CD4-positive, alpha-beta T cell (primary cell): ENCODE data around the gene PXDN. TPM values are rescaled to one million over a fixed set of nuclear protein-coding genes. Genes with fewer than 3 reads are reported as not detected.

Source experiments
- ATAC-seq: fragments of 200-7000 bp; cut with Tn5 transposase; one replicate; pipeline ENCODE4 v1.10.0; 2022; ENCODE audit warnings: mild to moderate bottlenecking; ENCODE audit not compliant: poor library complexity
- CTCF ChIA-PET: fragments of 350-600 bp; sonication (Branson Sonifier 250); formaldehyde crosslinking; loops from one replicate; lab custom pipeline; 2021; ENCODE audit warnings: antibody characterized with exemption, inconsistent platforms; lab: Charles Lee
- POLR2A ChIA-PET: fragments of 350-600 bp; sonication (Branson Sonifier 250); formaldehyde crosslinking; loops from one replicate; lab custom pipeline; 2021; ENCODE audit warnings: antibody characterized with exemption, inconsistent platforms; lab: Charles Lee
- DNase-seq, 14 experiments: peaks; one replicate each; pipeline ENCODE4 v3.0.0-alpha.2; 2013 to 2020; ENCODE audit warnings: mixed read lengths in 2 of 14
- H3K27ac ChIP-seq, 2 donors: one replicate each; pipeline versions ENCODE4 v1.5.1 to v1.7.0; 2013; ENCODE audit warnings: low read length in 2 of 2, low read depth in 1 of 2, mild to moderate bottlenecking in 1 of 2
- H3K27me3 ChIP-seq, 2 experiments: 1 replicate in 1 of 2; 2 replicates in 1 of 2; pipeline versions ENCODE4 v1.6.1 to v1.7.0; 2013; ENCODE audit warnings: low read length in 2 of 2, control low read depth in 1 of 2, mild to moderate bottlenecking in 1 of 2, moderate library complexity in 1 of 2; ENCODE audit not compliant: insufficient read depth in 2 of 2, control insufficient read depth in 1 of 2
- H3K36me3 ChIP-seq: one replicate; pipeline ENCODE4 v1.6.1; 2013; ENCODE audit warnings: low read length, control low read depth; ENCODE audit not compliant: insufficient read depth
- H3K4me1 ChIP-seq: one replicate; pipeline ENCODE4 v1.6.1; 2013; ENCODE audit warnings: low read length, control low read depth; ENCODE audit not compliant: insufficient read depth
- H3K4me3 ChIP-seq: one replicate; pipeline ENCODE4 v1.5.1; 2013; ENCODE audit warnings: mild to moderate bottlenecking, low read length, moderate library complexity
- H3K9me3 ChIP-seq, 2 experiments: 1 replicate in 1 of 2; 2 replicates in 1 of 2; pipeline versions ENCODE4 v1.6.1 to v1.7.0; 2013; ENCODE audit warnings: low read length in 2 of 2, mild to moderate bottlenecking in 2 of 2, control low read depth in 1 of 2, moderate library complexity in 1 of 2; ENCODE audit not compliant: control insufficient read depth in 1 of 2, insufficient read depth in 1 of 2
- H3K27ac Mint-ChIP-seq: one replicate; pipeline ENCODE4 v1.8.0; 2020; ENCODE audit warnings: mixed read lengths
- H3K27me3 Mint-ChIP-seq: one replicate; pipeline ENCODE4 v1.8.0; 2021; ENCODE audit warnings: mixed read lengths
- H3K36me3 Mint-ChIP-seq: one replicate; pipeline ENCODE4 v1.8.0; 2021; ENCODE audit warnings: low read depth, mixed read lengths
- H3K4me1 Mint-ChIP-seq: one replicate; pipeline ENCODE4 v1.8.0; 2021; ENCODE audit warnings: low read depth, mixed read lengths
- H3K4me3 Mint-ChIP-seq: one replicate; pipeline ENCODE4 v1.8.0; 2020; ENCODE audit warnings: mild to moderate bottlenecking, mixed read lengths
- H3K9me3 Mint-ChIP-seq: one replicate; pipeline ENCODE4 v1.8.0; 2020; ENCODE audit warnings: mixed read lengths
- intact Hi-C, 2 experiments: fragments of 100-400 bp; cut with DNase I in 1 of 2; cut with micrococcal nuclease in 1 of 2; formaldehyde crosslinking; loops; one replicate each; pipeline versions ENCODE4 v1.15.1 to v1.9.0; 2023 to 2025; cut with DNase I, micrococcal nuclease
- total RNA-seq, 174 experiments: library from RNA in 2 of 174; stranded (reverse) in 2 of 174; gene quantifications; one replicate each; pipeline ENCODE4 v1.2.3 and lab custom pipeline; 2021 to 2026
- TF ChIP-seq, protein P1 (sequence below): fragments of 200-600 bp; IDR thresholded peaks from one replicate; pipeline ENCODE4 v1.8.0; 2022; ENCODE audit warnings: antibody characterized with exemption, mild to moderate bottlenecking

Gene PXDN
- total RNA-seq, 2 experiments from 2014 or later: 0.47 to 0.84 TPM

DNA sequence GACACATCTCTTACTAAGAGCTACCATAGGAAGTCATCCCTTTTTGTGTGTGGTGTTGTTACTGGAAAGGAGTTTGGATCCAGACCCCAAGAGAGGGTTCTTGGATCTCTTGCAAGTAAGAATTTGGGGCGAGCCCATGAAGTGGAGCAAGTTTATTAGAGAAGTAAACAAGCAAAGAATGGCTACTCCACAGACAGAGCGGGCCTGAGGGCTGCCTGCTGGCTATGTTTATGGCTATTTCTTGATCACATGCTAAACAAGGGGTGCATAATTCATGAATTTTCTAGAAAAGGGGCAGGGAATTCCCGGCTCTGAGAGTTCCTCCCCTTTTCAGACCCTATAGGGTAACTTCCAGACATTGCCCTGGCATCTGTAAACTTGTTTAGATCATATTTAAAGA, 30.6 kb upstream of the PXDN start:
- H3K27me3 Mint-ChIP-seq: peaks cover 17% of the 10 kb centered on the region
- POLR2A ChIA-PET: no interaction called here
- no peaks in the 10 kb centered on the region for H3K4me1 Mint-ChIP-seq
- Histone ChIP-seq H3K36me3 (no peaks in the 10 kb centered on the region), H3K4me3 (no peak overlapping the region), H3K27ac (no peak overlapping the region), H3K27me3 (no peaks in the 10 kb centered on the region), H3K9me3 (no peaks in the 10 kb centered on the region), H3K4me1 (no peaks in the 10 kb centered on the region)
- H3K4me3 Mint-ChIP-seq: no peak overlapping the region
- CTCF ChIA-PET: no interaction called here
- ATAC-seq: no peak
- no peaks in the 10 kb centered on the region for H3K9me3 Mint-ChIP-seq
- no peak overlapping the region for H3K27ac Mint-ChIP-seq
- no peak for DNase-seq
- no peaks in the 10 kb centered on the region for H3K36me3 Mint-ChIP-seq
- intact Hi-C loops: no loop called here
- TF ChIP-seq, protein P1, sequence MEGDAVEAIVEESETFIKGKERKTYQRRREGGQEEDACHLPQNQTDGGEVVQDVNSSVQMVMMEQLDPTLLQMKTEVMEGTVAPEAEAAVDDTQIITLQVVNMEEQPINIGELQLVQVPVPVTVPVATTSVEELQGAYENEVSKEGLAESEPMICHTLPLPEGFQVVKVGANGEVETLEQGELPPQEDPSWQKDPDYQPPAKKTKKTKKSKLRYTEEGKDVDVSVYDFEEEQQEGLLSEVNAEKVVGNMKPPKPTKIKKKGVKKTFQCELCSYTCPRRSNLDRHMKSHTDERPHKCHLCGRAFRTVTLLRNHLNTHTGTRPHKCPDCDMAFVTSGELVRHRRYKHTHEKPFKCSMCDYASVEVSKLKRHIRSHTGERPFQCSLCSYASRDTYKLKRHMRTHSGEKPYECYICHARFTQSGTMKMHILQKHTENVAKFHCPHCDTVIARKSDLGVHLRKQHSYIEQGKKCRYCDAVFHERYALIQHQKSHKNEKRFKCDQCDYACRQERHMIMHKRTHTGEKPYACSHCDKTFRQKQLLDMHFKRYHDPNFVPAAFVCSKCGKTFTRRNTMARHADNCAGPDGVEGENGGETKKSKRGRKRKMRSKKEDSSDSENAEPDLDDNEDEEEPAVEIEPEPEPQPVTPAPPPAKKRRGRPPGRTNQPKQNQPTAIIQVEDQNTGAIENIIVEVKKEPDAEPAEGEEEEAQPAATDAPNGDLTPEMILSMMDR: no peak

DNA sequence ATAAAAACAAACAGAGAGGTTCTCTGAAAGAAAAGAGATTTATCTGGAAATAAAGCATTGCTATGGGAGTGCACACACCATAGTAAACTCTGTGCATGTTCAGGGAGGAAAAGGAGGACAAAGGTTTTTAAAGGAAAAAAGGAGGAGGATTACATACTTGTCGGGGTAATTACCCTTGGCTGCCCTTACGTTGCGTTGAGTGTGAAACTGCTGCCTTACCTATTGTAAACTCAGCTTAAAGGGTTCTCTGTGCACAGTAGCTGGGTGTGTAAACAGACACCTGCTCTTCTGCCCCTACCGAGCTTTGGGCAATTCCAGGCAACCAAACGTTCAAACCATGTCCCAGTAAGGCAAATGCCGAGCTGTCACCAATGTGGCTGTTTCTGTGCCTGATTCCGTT, 29.6 kb upstream of the PXDN start:
- no peak for DNase-seq
- CTCF ChIA-PET: no interaction called here
- ATAC-seq: no peak
- no peaks in the 10 kb centered on the region for H3K27me3 ChIP-seq
- H3K4me1 ChIP-seq: no peaks in the 10 kb centered on the region
- H3K9me3 ChIP-seq: no peaks in the 10 kb centered on the region
- H3K27ac ChIP-seq: no peak overlapping the region
- no peak overlapping the region for H3K4me3 ChIP-seq
- TF ChIP-seq, protein P1: no peak
- no peaks in the 10 kb centered on the region for H3K9me3 Mint-ChIP-seq
- no peaks in the 10 kb centered on the region for H3K4me1 Mint-ChIP-seq
- no peak overlapping the region for H3K27ac Mint-ChIP-seq
- H3K4me3 Mint-ChIP-seq: no peak overlapping the region
- intact Hi-C loops: no loop called here
- H3K36me3 Mint-ChIP-seq: no peaks in the 10 kb centered on the region
- H3K27me3 Mint-ChIP-seq: peaks cover 15% of the 10 kb centered on the region
- POLR2A ChIA-PET: no interaction called here
- no peaks in the 10 kb centered on the region for H3K36me3 ChIP-seq

DNA sequence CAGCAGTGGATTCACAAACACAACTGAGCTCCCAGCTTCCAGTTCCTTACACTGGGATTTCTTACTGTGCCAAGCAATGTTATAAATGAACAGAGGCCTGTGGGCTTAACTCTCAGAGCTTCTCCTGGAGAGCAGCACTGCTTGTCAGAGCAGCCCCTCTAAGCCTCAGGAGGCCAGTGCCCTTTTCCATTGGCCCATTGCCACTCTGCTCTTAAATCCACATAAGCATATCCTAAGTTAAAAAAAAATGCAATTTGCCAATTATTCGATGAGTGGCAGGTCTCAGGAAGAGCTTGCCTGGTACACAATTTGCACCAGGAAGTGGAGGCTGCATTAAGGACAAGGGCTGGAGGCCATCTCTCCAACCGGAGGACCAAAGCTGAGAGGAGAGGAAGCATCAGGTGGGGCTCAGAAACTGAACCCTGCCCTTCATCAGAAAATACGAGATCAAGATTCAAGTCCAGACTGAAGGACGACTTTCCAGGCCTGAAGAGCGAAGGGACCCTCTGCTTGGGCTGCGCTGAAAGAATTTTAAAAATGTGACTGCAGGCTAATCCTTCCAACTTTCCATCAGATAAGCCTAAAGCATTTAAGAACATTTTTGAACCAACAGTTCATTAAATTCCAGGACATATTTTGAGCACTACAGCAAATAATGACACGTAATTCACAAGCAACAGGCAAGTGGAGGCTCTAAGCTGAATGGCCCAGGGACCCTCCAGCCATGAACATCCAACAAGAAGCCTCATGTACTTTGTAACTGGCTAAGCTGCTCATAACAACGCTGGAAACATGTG, 28.4 kb upstream of the PXDN start:
- no peaks in the 10 kb centered on the region for H3K4me1 Mint-ChIP-seq
- H3K27me3 Mint-ChIP-seq: peaks cover 3% of the 10 kb centered on the region
- no peaks in the 10 kb centered on the region for H3K36me3 ChIP-seq
- no peaks in the 10 kb centered on the region for H3K9me3 Mint-ChIP-seq
- no peaks in the 10 kb centered on the region for H3K36me3 Mint-ChIP-seq
- H3K27ac ChIP-seq: no peak overlapping the region
- H3K27me3 ChIP-seq: no peaks in the 10 kb centered on the region
- H3K4me3 ChIP-seq: no peak overlapping the region
- ChIA-PET CTCF (no interaction called here), POLR2A (no interaction called here)
- TF ChIP-seq, protein P1: no peak
- DNase-seq (no peak), ATAC-seq (no peak)
- H3K4me3 Mint-ChIP-seq: no peak overlapping the region
- H3K9me3 ChIP-seq: peaks cover 0 to 5% of the 10 kb centered on the region in 2 experiments
- H3K4me1 ChIP-seq: no peaks in the 10 kb centered on the region
- intact Hi-C loops: no loop called here
- H3K27ac Mint-ChIP-seq: no peak overlapping the region
